RWPE2 (cell line): Measurements from ENCODE around the gene CBY1.

Source experiments
- ATAC-seq: fragments of 200-7000 bp; cut with Tn5 transposase; 3 replicates; pipeline ENCODE4 v1.9.1; 2021; ENCODE audit warnings: low read depth
- DNase-seq: peaks from one replicate; pipeline ENCODE4 v3.0.0-alpha.2; 2020; ENCODE audit warnings: low spot score
- H3K27ac ChIP-seq: fragments of 450-650 bp; 2 replicates; pipeline ENCODE4 v1.5.1; 2017; ENCODE audit warnings: mild to moderate bottlenecking; ENCODE audit not compliant: poor library complexity, severe bottlenecking
- H3K27me3 ChIP-seq: fragments of 250-450 bp; sonication (Bioruptor Pico); 2 replicates; pipeline ENCODE4 v1.5.1; 2021; ENCODE audit warnings: mild to moderate bottlenecking, moderate library complexity; ENCODE audit not compliant: insufficient read depth, poor library complexity, severe bottlenecking
- H3K36me3 ChIP-seq: fragments of 250-450 bp; sonication (Bioruptor Pico); 2 replicates; pipeline ENCODE4 v1.5.1; 2020; ENCODE audit warnings: low read depth, mild to moderate bottlenecking, moderate library complexity
- H3K4me1 ChIP-seq: fragments of 250-450 bp; sonication (Bioruptor Pico); 2 replicates; pipeline ENCODE4 v1.5.1; 2021; ENCODE audit warnings: mild to moderate bottlenecking, moderate library complexity; ENCODE audit not compliant: insufficient read depth, poor library complexity, severe bottlenecking
- H3K4me3 ChIP-seq: fragments of 250-450 bp; sonication (Bioruptor Pico); 2 replicates; pipeline ENCODE4 v1.5.1; 2021; ENCODE audit warnings: mild to moderate bottlenecking, moderate library complexity; ENCODE audit not compliant: severe bottlenecking
- H3K9me3 ChIP-seq: fragments of 250-450 bp; sonication (Bioruptor Pico); 2 replicates; pipeline ENCODE4 v1.5.1; 2021; ENCODE audit warnings: mild to moderate bottlenecking, moderate library complexity; ENCODE audit not compliant: severe bottlenecking
- CTCF ChIP-seq: fragments of 450-650 bp; IDR thresholded peaks from one replicate; pipeline ENCODE4 v1.5.1; 2017; ENCODE audit warnings: mild to moderate bottlenecking, moderate library complexity; ENCODE audit not compliant: poor library complexity, severe bottlenecking

CBY1 gene

GRCh38 chr22:38717244-38717643 is 60.8 kb downstream of the CBY1 start:
- DNase-seq (no peak), ATAC-seq (no peak)
- Histone ChIP-seq H3K4me1 (peaks cover 11% of the 10 kb centered on the region), H3K36me3 (peaks cover 64% of the 10 kb centered on the region), H3K27me3 (no peaks in the 10 kb centered on the region), H3K9me3 (no peaks in the 10 kb centered on the region), H3K4me3 (no peak overlapping the region), H3K27ac (peak overlapping the region; percentile 48)
- no peak for TF ChIP-seq CTCF

- H3K27ac ChIP-seq = peak overlapping the region; percentile 48
- H3K27me3 ChIP-seq = no peaks in the 10 kb centered on the region
- peak; percentile 51 for TF ChIP-seq CTCF
- ATAC-seq = peak; percentile 100
- no peaks in the 10 kb centered on the region for H3K9me3 ChIP-seq
- H3K4me3 ChIP-seq = no peak overlapping the region
- peaks cover 11% of the 10 kb centered on the region for H3K4me1 ChIP-seq
- H3K36me3 ChIP-seq = peaks cover 67% of the 10 kb centered on the region
- DNase-seq = no peak
These were observed 62.0 kb downstream of the CBY1 start for GRCh38 chr22:38718414-38718813.

GRCh38 chr22:38719196-38719595 is 62.8 kb downstream of the CBY1 start:
- Histone ChIP-seq H3K4me3 (no peak overlapping the region), H3K27me3 (no peaks in the 10 kb centered on the region), H3K27ac (peak overlapping the region; percentile 48), H3K4me1 (peaks cover 11% of the 10 kb centered on the region), H3K36me3 (peaks cover 75% of the 10 kb centered on the region), H3K9me3 (no peaks in the 10 kb centered on the region)
- no peak for TF ChIP-seq CTCF
- no peak for DNase-seq
- no peak for ATAC-seq

GRCh38 chr22:38720350-38720749 is 63.9 kb downstream of the CBY1 start:
- Histone ChIP-seq H3K27me3 (no peaks in the 10 kb centered on the region), H3K4me3 (no peak overlapping the region), H3K36me3 (peaks cover 86% of the 10 kb centered on the region), H3K27ac (no peak overlapping the region), H3K9me3 (no peaks in the 10 kb centered on the region), H3K4me1 (peaks cover 11% of the 10 kb centered on the region)
- DNase-seq = no peak
- no peak for ATAC-seq
- no peak for TF ChIP-seq CTCF

GRCh38 chr22:38721551-38721950 is 65.1 kb downstream of the CBY1 start:
- no peak for TF ChIP-seq CTCF
- no peak for ATAC-seq
- Histone ChIP-seq H3K4me1 (peaks cover 11% of the 10 kb centered on the region), H3K9me3 (no peaks in the 10 kb centered on the region), H3K4me3 (no peak overlapping the region), H3K27me3 (no peaks in the 10 kb centered on the region), H3K27ac (no peak overlapping the region), H3K36me3 (peaks cover 89% of the 10 kb centered on the region)
- no peak for DNase-seq
